Lung microvascular endothelial cell (primary cell): Measurements from ENCODE around the gene TPPP2. TPM values are rescaled to one million over a fixed set of nuclear protein-coding genes. Genes with fewer than 3 reads are reported as not detected.
A peak's percentile ranks its signal among the peaks of the same experiment; 100 is the strongest.
"Not testable (repeated sequence)": the region's sequence is repeated elsewhere in the genome, so short reads cannot be mapped to it uniquely, and the experiment has no call there.

ENCODE experiments used
- DNase-seq, 2 donors: peaks; one replicate each; pipeline versions ENCODE4 v3.0.0 to v3.0.0-alpha.2; 2010; ENCODE audit warnings: low read depth in 2 of 2
- total RNA-seq: library from RNA; depleted of rRNA; stranded (reverse); fragments of >200 nt; gene quantifications from 2 replicates; pipeline ENCODE4 v1.2.1, GENCODE V29; 2014

TPPP2 gene
- not detected in 2 replicates for total RNA-seq

GRCh38 chr14:21029917-21030316 lies at the start of gene TPPP2:
TPPP2 (plus strand) TSS chr14:21030217; CDS start chr14:21030582, 365 bp downstream.
- no peak for DNase-seq

GRCh38 chr14:20980906-20981305 lies 49.1 kb upstream of the TPPP2 start:
- no peak for DNase-seq

DNA sequence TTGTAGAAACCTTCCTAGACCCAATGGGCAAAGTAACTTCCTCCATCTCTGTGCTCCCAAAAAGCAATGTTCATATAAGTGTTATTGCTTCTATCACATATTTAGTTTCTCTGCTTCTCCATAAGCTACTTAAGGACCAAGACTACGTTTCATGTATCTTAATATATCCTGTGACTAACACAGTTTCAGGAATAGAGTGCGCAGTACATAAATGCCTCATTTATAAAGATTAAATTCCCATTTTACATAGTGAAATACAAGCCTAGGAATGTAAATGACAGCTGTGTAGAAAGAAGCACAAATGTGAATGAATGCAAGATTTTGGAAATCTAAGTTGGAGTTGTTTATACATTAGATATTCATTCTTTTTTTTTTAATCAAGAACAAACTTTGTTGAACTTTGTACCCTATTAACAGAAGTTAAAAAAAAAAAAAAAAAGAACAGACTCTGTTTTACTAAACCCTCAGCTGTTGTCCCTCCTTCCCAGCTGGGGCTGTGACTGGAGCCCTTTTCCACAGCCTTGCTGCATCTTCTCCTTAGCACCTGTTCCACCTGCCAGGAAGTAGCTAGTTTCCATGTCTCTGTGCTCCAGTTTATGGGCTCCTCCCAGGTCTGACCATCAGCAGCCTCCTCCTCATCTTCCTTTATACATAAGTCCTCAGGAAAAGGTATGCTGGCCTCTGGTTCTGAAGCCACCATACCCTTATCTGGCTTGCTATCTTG lies 47.2 kb upstream of the TPPP2 start:
- DNase-seq = no peak

DNA sequence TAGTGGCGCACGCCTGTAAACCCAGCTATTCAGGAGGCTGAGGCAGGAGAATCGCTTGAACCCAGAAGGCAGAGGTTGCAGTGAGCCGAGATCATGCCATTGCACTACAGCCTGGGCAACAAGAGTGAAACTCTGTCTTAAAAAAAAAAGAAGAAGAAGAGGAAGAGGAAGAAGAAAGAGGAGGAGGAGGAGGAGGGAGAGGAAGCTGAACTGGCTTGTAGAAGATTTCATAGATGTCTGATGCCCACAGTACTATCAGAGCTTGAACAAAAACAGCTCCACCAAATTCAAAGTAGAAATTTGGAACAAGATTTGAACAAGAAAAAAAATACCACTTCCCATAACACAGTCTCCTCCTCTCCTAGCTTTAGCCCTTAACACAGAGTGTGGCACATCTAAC lies 44.4 kb upstream of the TPPP2 start:
- DNase-seq = not testable (repeated sequence)

DNA sequence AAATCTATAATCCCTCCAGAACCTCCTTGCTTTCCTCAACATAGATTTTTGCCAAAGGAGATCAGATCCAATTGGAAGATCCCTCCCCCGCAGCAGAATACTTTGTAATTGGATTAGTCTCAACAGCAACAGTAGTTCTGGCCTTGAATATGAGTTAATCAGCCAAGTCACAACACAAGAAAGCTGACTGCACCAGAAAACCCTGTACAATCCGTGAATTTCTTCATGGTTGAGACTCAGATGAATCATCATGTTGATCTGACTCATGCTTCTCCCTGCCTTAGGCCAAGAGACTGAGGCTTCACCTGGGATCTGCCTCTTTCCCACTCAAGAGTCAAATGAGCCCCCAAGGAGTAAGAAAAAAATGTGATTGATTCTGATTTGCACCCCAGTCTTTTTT lies 43.2 kb upstream of the TPPP2 start:
- DNase-seq = peak in 1 of 2 donors; percentile 88

DNA sequence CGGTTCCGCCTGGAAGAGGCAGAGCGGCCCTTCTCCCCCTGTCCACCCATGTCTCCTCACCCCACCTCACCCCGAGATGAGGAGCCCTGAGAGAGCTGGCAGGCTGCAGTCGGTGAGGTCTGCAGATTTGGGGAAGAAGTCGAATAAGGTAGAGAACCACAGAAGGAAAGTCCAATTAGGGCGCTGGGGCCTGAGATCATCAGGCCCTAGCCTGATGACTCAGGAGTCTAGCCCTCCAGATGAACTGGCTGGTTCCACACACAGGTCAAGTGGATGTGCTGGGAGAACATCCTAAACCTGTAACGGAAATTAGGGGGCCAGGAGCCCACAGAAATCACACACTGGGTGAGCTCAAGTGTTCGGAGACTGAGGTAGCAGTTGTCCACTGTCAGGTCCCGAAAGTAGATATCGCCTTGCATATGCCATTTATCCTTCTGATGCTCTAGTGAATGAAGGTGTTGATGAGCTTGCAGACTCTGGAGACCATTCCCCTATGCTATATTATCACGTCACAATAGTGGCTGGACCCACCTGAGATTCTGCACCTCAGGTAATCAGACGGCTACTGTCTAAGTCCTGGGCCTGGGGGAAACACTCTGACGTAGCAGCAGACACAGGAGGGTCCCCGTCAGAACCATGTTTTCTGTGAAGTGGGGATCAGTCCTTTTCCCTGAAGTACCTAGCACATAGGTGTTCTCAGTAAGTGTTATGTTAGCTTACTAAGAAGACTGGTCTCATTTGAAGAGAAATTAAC lies 41.1 kb upstream of the TPPP2 start:
- peak in 1 of 2 donors; percentile 10 for DNase-seq

GRCh38 chr14:20989471-20989786 lies 40.6 kb upstream of the TPPP2 start:
- DNase-seq = no peak

- DNase-seq = peak; percentile 70 to 96
These were observed 40.0 kb upstream of the TPPP2 start, which contains the start of gene METTL17 for GRCh38 chr14:20989787-20990600. METTL17 (plus strand) TSS chr14:20989980; CDS start chr14:20990003, 23 bp downstream.

DNA sequence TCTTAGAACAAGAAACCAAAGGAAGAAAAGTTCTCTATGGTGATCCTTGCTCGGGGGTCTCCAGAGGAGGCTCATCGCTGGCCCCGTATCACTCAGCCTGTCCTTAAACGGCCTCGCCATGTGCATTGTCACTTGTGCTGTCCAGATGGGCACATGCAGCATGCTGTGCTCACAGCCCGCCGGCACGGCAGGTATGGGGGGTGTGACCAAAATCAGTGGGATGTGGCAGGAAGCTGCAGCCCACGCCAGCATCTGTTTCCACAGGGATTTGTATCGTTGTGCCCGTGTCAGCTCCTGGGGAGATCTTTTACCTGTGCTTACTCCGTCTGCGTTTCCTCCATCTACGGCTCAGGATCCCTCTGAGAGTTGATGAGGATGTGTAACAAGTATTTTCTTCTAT lies 33.5 kb upstream of the TPPP2 start:
- no peak for DNase-seq

DNA sequence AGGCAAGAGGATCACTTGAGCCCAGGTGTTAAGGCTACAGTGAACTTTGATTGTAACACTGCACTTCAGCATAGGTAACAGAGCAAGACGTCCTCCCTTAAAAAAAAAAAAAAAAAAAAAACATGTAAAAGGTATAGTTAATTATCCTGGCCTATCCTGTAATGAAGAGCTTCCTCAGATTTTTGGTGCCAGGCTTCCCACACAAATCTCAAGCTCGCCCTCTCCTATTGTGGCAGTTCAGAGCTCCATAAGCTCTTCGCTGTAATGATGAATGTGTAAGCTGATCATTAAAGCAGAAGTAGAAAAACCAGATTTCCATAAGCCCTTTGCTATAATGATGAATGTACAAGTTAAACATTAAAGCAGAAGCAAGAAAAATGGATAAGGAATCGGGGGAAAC lies 32.9 kb upstream of the TPPP2 start:
- no peak for DNase-seq

DNA sequence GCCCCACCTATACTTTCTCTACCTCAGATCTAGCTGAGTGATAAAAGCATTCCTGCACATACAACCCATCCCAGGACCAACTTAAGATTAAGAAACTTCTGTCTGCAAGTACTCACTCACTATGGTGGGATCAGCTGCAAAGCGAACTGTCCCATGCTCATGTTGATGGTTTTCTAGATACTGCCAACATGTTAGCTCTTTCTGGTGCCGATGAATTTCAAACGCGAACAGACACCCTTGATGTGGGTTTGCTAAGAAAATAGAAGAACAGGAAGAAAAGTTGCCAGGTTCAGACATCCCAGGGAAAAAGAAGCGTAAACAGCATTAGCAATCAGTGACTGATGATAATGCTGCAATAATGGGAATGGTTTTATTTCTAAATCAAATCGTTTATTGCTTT lies 32.5 kb upstream of the TPPP2 start:
- DNase-seq = no peak

- no peak for DNase-seq
These were observed 31.9 kb upstream of the TPPP2 start for GRCh38 chr14:20998139-20998538.

GRCh38 chr14:20998674-20999366 lies 31.2 kb upstream of the TPPP2 start, which contains the start of gene SLC39A2:
SLC39A2 (plus strand) TSS chr14:20999293; CDS start chr14:20999447, 154 bp downstream.
- no peak for DNase-seq

GRCh38 chr14:20999591-20999990 lies 30.4 kb upstream of the TPPP2 start:
- no peak for DNase-seq

DNA sequence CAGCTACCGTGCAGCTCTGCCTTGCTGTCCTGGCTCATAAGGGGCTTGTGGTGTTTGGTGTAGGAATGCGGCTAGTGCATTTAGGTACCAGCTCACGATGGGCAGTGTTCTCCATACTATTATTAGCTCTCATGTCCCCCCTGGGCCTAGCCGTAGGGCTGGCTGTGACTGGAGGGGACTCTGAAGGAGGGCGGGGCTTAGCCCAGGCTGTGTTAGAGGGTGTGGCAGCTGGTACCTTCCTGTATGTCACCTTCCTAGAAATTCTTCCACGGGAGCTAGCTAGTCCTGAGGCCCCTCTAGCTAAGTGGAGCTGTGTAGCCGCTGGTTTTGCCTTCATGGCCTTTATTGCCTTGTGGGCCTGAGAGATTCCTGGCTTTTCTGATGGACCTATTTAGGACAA lies 28.8 kb upstream of the TPPP2 start:
- no peak for DNase-seq

DNA sequence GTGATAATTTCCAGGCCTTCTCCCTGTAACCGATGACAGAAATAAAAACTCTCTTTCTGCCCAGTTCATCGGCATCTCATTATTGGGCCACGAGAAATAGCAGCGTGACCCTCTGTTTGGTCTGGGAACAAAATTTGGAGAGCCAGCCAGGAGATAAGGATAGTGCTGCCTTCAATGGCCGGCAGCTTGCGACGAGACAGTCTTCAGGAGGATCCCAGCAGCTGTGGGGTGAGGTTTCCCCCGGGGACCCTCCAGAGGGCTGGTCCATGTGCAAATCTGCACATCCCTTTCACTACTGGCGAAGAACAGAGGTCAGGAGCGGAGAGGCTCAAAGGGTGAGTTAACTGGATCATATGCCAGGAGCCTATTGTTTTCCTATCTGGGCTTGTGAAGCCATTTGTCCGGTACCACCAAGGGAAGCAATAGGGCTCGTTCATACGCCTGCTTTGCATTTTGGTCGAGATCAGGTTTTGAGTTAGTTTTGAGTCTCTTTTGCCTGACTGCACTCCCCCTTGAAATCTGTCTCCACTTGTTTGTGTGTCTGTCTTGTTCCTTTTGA lies 26.1 kb upstream of the TPPP2 start:
- DNase-seq = no peak

DNA sequence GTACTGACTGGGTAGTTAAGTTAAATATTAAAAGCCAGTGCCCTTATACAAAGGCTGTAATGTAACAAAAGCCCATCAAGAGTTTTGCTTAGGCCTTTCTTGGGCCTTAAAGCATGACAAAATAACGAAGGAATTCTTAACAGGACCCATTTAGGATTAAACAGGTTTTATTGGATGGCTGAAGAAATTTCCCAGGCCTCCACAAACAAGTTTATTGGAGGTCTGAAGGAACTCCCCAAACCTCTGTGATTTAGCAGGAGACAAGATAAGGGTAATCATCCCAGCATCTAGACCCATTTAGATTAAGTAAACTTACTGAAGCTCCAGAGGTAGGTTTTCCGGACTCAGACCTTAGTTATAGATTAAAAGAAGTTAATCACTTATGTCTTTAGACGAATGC lies 20.3 kb upstream of the TPPP2 start:
- DNase-seq = not testable (repeated sequence)

- DNase-seq = no peak
These were observed 18.9 kb upstream of the TPPP2 start for GRCh38 chr14:21011136-21011535.

DNA sequence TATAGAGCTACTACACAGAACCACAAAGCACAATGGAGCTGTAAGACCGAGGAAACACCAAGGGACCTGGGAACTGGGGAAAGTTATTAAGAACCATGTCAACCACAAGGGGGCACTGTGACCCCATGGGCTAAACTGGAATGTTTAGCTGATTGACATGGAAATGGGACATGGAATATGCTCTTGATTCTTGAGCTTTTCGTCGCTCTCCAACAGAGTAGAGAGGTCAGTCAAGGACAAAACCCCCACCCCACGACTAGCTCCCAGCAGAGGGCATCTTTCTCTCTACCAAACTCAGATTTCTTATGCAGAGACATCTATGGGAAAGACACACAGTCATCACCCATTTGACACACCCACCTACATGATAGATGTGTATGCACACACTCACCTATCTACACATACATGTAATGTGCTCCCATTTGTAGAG lies 15.2 kb upstream of the TPPP2 start:
- peak; percentile 87 to 91 for DNase-seq

GRCh38 chr14:21015312-21015711 lies 14.7 kb upstream of the TPPP2 start:
- DNase-seq = no peak
